Neural cell (in vitro differentiated cells): ENCODE results near the gene ACD.

ENCODE experiments used
- CTCF ChIP-seq: fragments of 450-650 bp; IDR thresholded peaks from 2 replicates; pipeline ENCODE4 v1.5.1; 2014; ENCODE audit warnings: antibody characterized with exemption, mild to moderate bottlenecking, moderate library complexity; ENCODE audit not compliant: poor library complexity, severe bottlenecking
- MXI1 ChIP-seq: fragments of 450-650 bp; conservative IDR thresholded peaks from 2 replicates; pipeline ENCODE4 v1.6.1; 2014; ENCODE audit warnings: antibody characterized with exemption, mild to moderate bottlenecking; ENCODE audit not compliant: poor library complexity, severe bottlenecking
- POLR2AphosphoS5 ChIP-seq: IDR thresholded peaks from 2 replicates; pipeline ENCODE4 v1.6.1; 2012

- TF ChIP-seq CTCF (no peak), POLR2AphosphoS5 (no peak), MXI1 (no peak)
Measured at GRCh38 chr16:67703626-67704025, 43.6 kb upstream of the ACD start.
